Measurements from ENCODE around the gene SAMD7.

SAMD7 gene

GRCh38 chr3:169914321-169914720 lies 2.9 kb downstream of the SAMD7 start:
- DNase-seq = no peak

DNA sequence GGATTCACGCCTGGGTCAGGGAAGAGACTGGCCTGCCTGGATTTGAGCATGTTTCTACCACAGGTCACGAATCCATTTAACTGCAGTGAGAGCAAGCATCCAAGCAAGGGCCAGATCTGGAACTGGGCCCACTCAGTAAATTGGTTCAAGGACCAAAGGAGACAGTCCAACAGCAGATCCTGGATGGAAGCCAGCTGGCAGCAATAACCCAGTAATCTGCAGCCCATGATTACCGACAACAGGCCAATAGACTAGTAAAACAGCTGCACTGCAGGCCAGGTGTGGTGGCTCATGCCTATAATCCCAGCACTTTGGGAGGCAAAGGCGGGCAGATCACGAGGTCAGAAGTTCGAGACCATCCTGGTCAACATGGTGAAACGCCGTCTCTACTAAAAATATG lies 11.8 kb downstream of the SAMD7 start:
- no peak for DNase-seq

GRCh38 chr3:169923831-169924230 lies 12.5 kb downstream of the SAMD7 start:
- DNase-seq = no peak

DNA sequence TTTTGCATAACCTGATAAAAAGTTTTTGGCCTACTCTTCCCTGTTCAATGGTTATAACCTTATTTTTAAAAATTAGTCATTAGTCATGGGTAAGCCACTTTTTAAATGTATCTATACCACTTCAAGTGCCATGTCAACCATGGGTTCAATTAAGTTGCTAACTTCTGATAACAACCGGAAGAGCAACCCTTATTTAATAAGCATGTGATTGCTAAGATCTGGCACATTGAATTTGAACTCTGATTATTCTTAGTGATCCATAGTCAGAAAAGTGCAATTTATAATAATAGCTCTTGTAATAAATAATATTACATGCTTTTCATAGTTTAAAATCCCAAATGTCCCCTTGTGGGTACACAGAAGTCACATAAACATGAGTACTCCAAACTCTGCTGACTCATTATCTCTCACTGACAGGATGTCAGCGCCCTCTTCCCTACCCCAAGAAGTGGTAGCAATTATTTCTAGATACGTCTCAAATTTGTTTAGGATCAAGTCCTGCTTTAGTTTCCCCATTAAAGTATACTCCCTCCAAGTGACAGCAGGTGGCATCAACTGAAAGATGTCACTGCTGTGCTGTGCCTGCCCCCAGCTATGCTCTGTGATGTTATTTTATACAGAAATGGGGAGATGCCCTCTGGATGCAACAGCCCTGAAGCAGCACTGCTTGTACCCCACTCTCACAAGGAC lies 18.6 kb downstream of the SAMD7 start:
- peak in 1 of 2 donors; percentile 49 for DNase-seq

- DNase-seq = no peak
Measured at GRCh38 chr3:169930843-169931242, 19.5 kb downstream of the SAMD7 start.

DNA sequence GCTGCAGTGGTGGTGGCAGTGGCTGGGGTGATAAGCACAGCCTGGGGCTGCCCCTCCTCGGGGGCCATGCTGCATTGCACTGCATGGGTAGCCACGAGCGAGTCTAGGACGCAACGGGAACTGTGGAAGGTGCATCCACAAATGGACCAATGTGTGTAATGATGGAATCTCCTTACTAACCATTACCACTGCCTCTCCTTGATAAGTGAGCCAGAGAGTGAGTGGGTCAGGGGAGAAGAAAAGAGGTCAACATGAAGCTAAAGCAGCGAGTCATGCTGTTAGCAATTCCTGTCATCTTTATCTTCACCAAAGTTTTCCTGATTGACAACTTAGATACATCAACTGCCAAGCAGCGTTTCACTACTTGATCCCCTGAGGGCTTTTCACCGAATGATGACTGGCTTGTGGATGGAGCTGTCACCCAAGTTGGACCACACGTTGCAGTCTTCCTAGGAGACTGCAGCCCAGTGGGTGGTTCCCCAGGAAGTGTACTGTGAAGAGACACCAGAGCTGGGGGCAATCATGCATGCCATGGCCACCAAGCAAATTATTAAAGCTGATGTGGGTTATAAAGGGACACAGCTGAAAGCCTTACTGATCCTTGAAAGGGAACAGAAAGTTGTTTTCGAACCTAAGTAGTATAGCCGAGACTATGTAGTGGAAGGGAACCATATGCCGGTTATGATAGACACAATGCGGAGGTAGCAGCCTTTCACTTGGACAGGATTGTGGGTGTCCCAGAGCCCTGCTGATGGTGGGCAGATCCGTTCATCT lies 20.6 kb downstream of the SAMD7 start:
- peak in 1 of 2 donors; percentile 64 for DNase-seq

GRCh38 chr3:169939320-169939719 lies 27.9 kb downstream of the SAMD7 start:
- DNase-seq = no peak

GRCh38 chr3:169939751-169940150 lies 28.4 kb downstream of the SAMD7 start:
- DNase-seq = no peak

GRCh38 chr3:169940470-169941181 lies 29.3 kb downstream of the SAMD7 start:
- peak in 1 of 2 donors; percentile 39 for DNase-seq

DNA sequence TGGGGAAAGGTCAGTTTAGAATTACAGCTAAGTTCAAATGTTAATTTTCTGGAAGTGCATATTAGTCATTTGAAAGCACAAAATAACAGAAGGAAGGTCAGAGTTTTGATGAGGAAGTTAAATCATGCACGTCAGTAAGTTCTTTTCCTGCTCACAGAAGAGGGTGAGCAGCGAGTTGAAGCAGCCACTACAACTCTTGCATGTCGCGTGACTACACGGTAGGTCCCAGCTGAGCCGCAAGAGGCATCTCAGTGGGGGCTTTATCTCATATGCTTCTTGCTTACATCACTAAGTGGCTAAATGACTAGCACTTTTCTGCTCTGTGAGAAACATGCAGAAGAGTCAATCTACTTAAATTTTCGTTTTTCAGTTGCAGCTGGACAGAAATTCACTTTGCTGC lies 33.9 kb downstream of the SAMD7 start:
- DNase-seq = peak in 1 of 2 donors; percentile 85

- DNase-seq = no peak
Measured at GRCh38 chr3:169946336-169946735, 35.0 kb downstream of the SAMD7 start.

DNA sequence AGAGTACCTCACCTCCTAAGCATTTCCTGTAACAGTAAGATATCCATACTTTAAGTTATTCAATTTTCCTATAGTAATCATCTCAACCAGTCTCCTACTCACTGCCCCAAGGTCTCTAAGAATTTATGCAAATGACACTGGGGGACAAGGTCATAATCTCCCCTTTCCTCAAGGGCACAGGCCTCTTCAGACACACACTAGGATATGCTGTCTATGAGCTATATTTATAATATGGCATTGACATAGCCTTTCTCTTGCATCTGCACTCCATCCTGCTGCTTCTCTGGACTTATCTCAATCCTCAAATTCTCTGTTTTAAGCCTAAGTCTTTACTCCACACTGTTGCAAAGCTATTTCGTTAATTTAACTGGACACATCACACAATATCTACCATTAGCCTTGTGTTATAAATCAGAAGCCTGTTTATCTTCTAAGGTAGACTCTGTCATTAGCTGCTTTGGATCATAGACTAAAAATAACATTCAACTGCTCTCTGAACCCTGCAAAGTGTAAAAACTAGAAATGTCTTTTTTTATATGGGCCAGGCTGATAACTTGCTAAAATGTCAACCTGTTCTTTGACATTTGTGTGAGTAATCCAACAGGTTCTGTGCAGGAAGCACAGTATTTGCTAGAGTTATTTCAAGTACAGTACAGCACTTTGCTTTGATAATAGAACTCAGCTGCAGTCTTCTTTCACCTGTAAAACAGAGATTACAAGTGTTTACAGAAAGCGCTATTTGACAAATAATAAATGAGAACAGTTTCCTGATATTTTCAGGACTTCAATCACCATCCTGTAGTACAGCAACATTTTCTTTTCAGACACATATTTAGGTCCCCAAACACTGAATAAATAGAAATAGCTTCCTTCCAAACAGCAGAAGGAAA lies 37.4 kb downstream of the SAMD7 start:
- DNase-seq = no peak

GRCh38 chr3:169952045-169952444 lies 40.7 kb downstream of the SAMD7 start:
- no peak for DNase-seq

DNA sequence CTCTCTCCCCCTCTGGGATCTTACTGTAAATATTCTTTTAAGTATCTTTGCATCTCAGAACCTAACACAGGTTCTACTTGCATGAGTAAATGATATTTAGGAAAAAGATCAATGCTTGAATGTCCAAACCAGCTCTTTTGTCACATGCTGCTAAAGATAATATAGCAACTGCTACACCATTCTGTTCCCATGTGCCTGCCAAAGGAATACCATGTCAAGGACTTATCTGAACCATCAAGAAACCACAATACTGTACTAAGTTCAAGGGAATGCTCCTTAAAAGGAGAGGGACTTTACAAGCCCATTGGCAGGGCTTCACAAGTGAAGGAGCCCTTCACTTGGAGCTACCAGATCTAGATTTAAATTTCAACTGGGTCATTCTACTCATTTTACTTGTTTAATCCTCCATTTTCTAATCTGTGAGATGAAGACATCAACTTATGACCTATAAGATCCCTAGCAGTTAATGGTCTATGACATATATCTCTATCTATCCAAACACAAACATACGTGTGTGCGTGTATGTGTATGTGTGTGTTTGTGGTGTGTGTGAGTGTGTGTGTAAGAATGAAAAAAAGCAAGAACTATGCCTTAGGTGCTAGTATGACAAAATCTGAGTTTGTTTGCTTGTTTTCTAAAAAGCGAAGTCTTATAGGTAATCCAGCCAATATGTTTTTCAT lies 42.2 kb downstream of the SAMD7 start:
- DNase-seq = no peak

- no peak for DNase-seq
Measured at GRCh38 chr3:169954142-169954756, 42.9 kb downstream of the SAMD7 start.

DNA sequence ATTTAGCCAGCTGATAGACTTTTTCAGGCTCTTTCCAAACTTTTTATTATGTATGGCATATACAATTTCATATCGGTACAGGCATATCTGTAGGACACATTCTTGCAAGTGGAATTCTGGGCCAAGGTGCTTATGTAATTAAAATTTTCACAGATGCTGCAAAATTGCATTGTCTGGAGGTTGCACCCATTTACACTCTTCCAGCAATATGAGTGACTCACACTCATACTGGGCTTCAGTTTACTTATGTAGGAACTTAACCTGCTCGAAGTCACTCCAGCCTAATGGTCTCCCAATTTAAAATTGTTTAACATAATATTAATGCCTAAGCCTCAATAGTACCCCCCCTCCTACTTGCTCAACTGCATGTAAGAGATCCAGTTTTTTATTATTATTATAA lies 44.0 kb downstream of the SAMD7 start:
- no peak for DNase-seq

DNA sequence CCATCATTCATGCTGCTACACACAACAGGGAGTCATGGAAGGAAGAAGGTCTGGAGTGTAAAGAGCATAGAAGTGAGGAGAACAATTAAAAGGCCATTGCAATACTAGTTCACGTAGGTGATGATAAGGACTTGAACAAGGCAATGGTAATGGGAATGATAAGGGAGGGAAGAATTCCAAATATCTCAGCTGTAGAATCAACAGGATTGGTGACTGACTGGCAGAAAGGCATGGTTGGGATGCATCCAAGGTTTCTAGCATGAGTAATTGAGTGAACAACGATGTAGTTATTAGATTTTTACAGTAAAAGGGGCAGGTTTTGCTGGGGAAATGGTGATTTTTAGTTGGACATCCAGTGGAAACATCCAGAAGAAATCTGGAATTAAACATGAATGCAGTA lies 52.8 kb downstream of the SAMD7 start:
- no peak for DNase-seq

GRCh38 chr3:169965562-169966427 lies 54.4 kb downstream of the SAMD7 start:
- no peak for DNase-seq

DNA sequence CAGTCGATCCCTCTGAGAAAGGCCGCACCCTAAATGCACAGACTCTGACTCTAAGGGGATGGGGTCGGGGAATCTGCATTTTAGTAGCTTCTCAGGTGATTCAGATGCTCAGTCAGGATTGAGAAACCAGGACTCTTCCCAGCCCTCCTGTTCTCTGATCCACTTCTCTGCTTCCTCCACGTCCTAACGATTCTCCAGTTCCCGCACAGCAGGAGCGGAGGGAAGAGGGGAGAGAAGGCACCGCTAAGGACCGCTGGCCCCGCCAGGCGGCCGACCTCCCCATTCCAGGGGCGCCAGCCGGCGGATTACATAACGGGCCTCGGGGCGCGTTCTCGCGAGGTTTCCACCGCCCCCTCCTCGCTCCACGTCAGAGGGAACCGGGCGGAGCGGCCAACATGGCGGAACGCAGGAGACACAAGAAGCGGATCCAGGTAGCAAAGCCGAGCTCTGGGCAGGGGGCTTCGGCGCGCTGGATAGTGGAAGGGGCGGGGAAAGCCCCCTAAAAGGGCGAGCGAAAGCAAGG lies 55.1 kb downstream of the SAMD7 start, which contains the start of gene SEC62:
Gene SEC62, plus strand, starts transcription at position 380 of the 523 bp plus-strand sequence. Its CDS starts 16 bp downstream, at position 396.
- DNase-seq = peak; percentile 94 to 95

Data from CD4-positive, alpha-beta T cell treated with Interleukin-4 for 1 hour (primary cell).